GM12878 (cell line): ENCODE data around the gene NPLOC4. TPM values are rescaled to one million over a fixed set of nuclear protein-coding genes. Genes with fewer than 3 reads are reported as not detected.

ENCODE experiments used
- ATAC-seq: fragments of 200-7000 bp; cut with Tn5 transposase; 3 replicates; pipeline ENCODE4 v1.9.1; 2020; ENCODE audit warnings: mild to moderate bottlenecking, moderate library complexity
- BruUV-seq: library from RNA; stranded (reverse); fragments of 400-500 nt; replicated peaks from 2 replicates; lab custom pipeline; 2021; lab: Mats Ljungman, UMichigan
- CTCF ChIA-PET: fragments of 300-600 bp; sonication (Branson Sonifier 250); formaldehyde crosslinking; extraction: SDS; loops from one replicate; lab custom pipeline; 2021; ENCODE audit warnings: inconsistent platforms; lab: Yijun Ruan, JAX
- POLR2A ChIA-PET: fragments of 350-600 bp; formaldehyde crosslinking; extraction: SDS; loops from one replicate; lab custom pipeline; 2021; ENCODE audit warnings: inconsistent platforms; lab: Charles Lee
- RAD21 ChIA-PET: fragments of 300-600 bp; sonication (Branson Sonifier 250); formaldehyde crosslinking; loops from one replicate; lab custom pipeline; 2023; ENCODE audit warnings: antibody characterized with exemption; ENCODE audit not compliant: unreplicated experiment; lab: Charles Lee
- SMC1A ChIA-PET: fragments of 300-600 bp; sonication (Branson Sonifier 250); formaldehyde crosslinking; loops from one replicate; lab custom pipeline; 2023; ENCODE audit not compliant: unreplicated experiment, uncharacterized antibody; lab: Charles Lee
- DNase-seq: peaks from one replicate; pipeline ENCODE4 v3.0.0-alpha.2; 2011; ENCODE audit warnings: low read depth, low spot score
- FAIRE-seq: peaks from 3 replicates; lab custom pipeline; 2011; peaks lifted over from hg19 to GRCh38; lab: Jason Lieb, UNC
- H2AFZ ChIP-seq: 2 replicates; pipeline ENCODE4 v1.6.0; 2011; ENCODE audit warnings: low read depth, low read length, control low read depth; ENCODE audit not compliant: control insufficient read depth
- H3K27ac ChIP-seq: 2 replicates; pipeline ENCODE4 v1.5.1; 2011; ENCODE audit warnings: control low read depth; ENCODE audit not compliant: control insufficient read depth, insufficient read depth
- H3K27me3 ChIP-seq, 2 experiments: replicated peaks in 1 of 2; 2 replicates each; pipeline versions ENCODE4 v1.6.0 to v1.6.1; 2011; ENCODE audit warnings: low read length in 1 of 2; ENCODE audit not compliant: control insufficient read depth in 2 of 2, insufficient read depth in 2 of 2
- H3K36me3 ChIP-seq, 2 experiments: 2 replicates each; pipeline ENCODE4 v1.5.1; 2011; ENCODE audit warnings: low read length in 1 of 2; ENCODE audit not compliant: control insufficient read depth in 2 of 2, insufficient read depth in 2 of 2
- H3K4me1 ChIP-seq: 2 replicates; pipeline ENCODE4 v1.6.1; 2011; ENCODE audit warnings: mild to moderate bottlenecking, low read length, moderate library complexity, mixed read lengths; ENCODE audit not compliant: control insufficient read depth, insufficient read depth
- H3K4me2 ChIP-seq: 2 replicates; pipeline ENCODE4 v1.6.0; 2011; ENCODE audit warnings: control low read depth; ENCODE audit not compliant: control insufficient read depth, insufficient read depth
- H3K4me3 ChIP-seq: fragments of 200-600 bp; sonication (generic); 2 replicates; pipeline ENCODE4 v1.5.1; 2016
- H3K79me2 ChIP-seq: 2 replicates; pipeline ENCODE4 v1.6.0; 2011; ENCODE audit warnings: low read length; ENCODE audit not compliant: control insufficient read depth, insufficient read depth
- H3K9ac ChIP-seq: 2 replicates; pipeline ENCODE4 v1.8.0; 2011; ENCODE audit warnings: low read length, control low read depth, mixed read lengths; ENCODE audit not compliant: control insufficient read depth, insufficient read depth
- H3K9me3 ChIP-seq: replicated peaks from 3 replicates; pipeline ENCODE4 v1.5.1; 2011; ENCODE audit warnings: mild to moderate bottlenecking, low read length; ENCODE audit not compliant: control insufficient read depth, insufficient read depth
- H4K20me1 ChIP-seq: 2 replicates; pipeline ENCODE4 v1.6.0; 2011; ENCODE audit not compliant: control insufficient read depth, insufficient read depth
- ATF3 ChIP-seq: IDR thresholded peaks from 2 replicates; pipeline ENCODE4 v1.6.1; 2011; ENCODE audit warnings: low read depth, mild to moderate bottlenecking, low read length, moderate library complexity, borderline replicate concordance; ENCODE audit errors: extremely low read depth
- CHD4 ChIP-seq: fragments of 200-600 bp; sonication (generic); IDR thresholded peaks from 2 replicates; pipeline ENCODE4 v1.6.1; 2016; ENCODE audit warnings: mild to moderate bottlenecking
- CREM ChIP-seq: IDR thresholded peaks from 2 replicates; pipeline ENCODE4 v1.6.1; 2014; ENCODE audit warnings: antibody characterized with exemption, low read depth
- E2F4 ChIP-seq: IDR thresholded peaks from 2 replicates; pipeline ENCODE4 v1.6.1; 2012; ENCODE audit warnings: low read depth, low read length, improper control_type of control experiment
- EGR1 ChIP-seq, 2 experiments: IDR thresholded peaks; 1 replicate in 1 of 2; 2 replicates in 1 of 2; pipeline ENCODE4 v1.6.1; 2011 to 2012; ENCODE audit warnings: low read depth in 2 of 2, low read length in 2 of 2, borderline replicate concordance in 1 of 2, mild to moderate bottlenecking in 1 of 2, moderate library complexity in 1 of 2
- GATAD2B ChIP-seq: fragments of 450-650 bp; conservative IDR thresholded peaks from 2 replicates; pipeline ENCODE4 v1.6.1; 2017; ENCODE audit warnings: low read depth, mild to moderate bottlenecking, moderate library complexity
- HDGF ChIP-seq: fragments of 450-650 bp; IDR thresholded peaks from 2 replicates; pipeline ENCODE4 v1.6.1; 2016; ENCODE audit warnings: antibody characterized with exemption
- NFYB ChIP-seq: IDR thresholded peaks from 2 replicates; pipeline ENCODE4 v1.6.1; 2011; ENCODE audit warnings: low read depth, mild to moderate bottlenecking, low read length, improper control_type of control experiment, moderate library complexity; ENCODE audit not compliant: insufficient read depth
- NKRF ChIP-seq: fragments of 450-650 bp; conservative IDR thresholded peaks from 2 replicates; pipeline ENCODE4 v1.6.1; 2017; ENCODE audit warnings: mild to moderate bottlenecking, moderate library complexity
- PBX3 ChIP-seq: IDR thresholded peaks from 2 replicates; pipeline ENCODE4 v1.6.1; 2011; ENCODE audit warnings: mild to moderate bottlenecking, low read depth, low read length, moderate library complexity; ENCODE audit not compliant: insufficient replicate concordance
- POLR2AphosphoS2 ChIP-seq: IDR thresholded peaks from 2 replicates; pipeline ENCODE4 v1.6.1; 2011; ENCODE audit warnings: low read depth, mild to moderate bottlenecking, low read length, improper control_type of control experiment, moderate library complexity
- RAD21 ChIP-seq: IDR thresholded peaks from 2 replicates; pipeline ENCODE4 v1.6.1; 2011; ENCODE audit warnings: mild to moderate bottlenecking, low read depth, low read length, moderate library complexity; ENCODE audit not compliant: insufficient read depth
- RAD51 ChIP-seq: fragments of 450-650 bp; IDR thresholded peaks from 2 replicates; pipeline ENCODE4 v1.6.1; 2016; ENCODE audit warnings: moderate library complexity, mild to moderate bottlenecking, inconsistent platforms
- ZBED1 ChIP-seq: IDR thresholded peaks from 2 replicates; pipeline ENCODE4 v1.6.1; 2016; ENCODE audit warnings: borderline replicate concordance
- ZNF207 ChIP-seq: fragments of 450-650 bp; IDR thresholded peaks from 2 replicates; pipeline ENCODE4 v1.6.1; 2014; ENCODE audit warnings: antibody characterized with exemption, mild to moderate bottlenecking, borderline replicate concordance
- ZNF217 ChIP-seq: fragments of 450-650 bp; IDR thresholded peaks from 2 replicates; pipeline ENCODE4 v1.6.1; 2017; ENCODE audit warnings: antibody characterized with exemption, mild to moderate bottlenecking
- WGBS: methylation state at CpG from one replicate; pipeline ENCODE4 v1.1.6; 2016; ENCODE audit warnings: low lambda C conversion rate; ENCODE audit not compliant: insufficient replicate concordance, insufficient coverage; ENCODE audit errors: missing lambda C conversion rate; 5-methylcytosine and 5-hydroxymethylcytosine counted together
- in situ Hi-C: fragments of 300-500 bp; cut with MboI; formaldehyde crosslinking; loops from 9 replicates; pipeline ENCODE4 v1.14.3; 2018; ENCODE audit warnings: mixed read lengths
- intact Hi-C: fragments of 100-400 bp; cut with micrococcal nuclease; formaldehyde crosslinking; loops from one replicate; pipeline ENCODE4 v1.14.2; 2022; ENCODE audit not compliant: unreplicated experiment
- polyA plus RNA-seq, 11 experiments: library from polyadenylated mRNA; depleted of rRNA in 4 of 11; unstranded in 6 of 11; stranded (reverse) in 5 of 11; fragments of >200 nt; fragmentation: Nextera tagmentation in 4 of 11; fragmentation: Illumina TruSeq in 1 of 11; extraction: Ambion mirVana in 4 of 11; extraction: Trizol in 1 of 11; gene quantifications; 1 replicate in 1 of 11; 2 replicates in 10 of 11; pipeline versions ENCODE4 v1.2.1 to v1.2.3, GENCODE V29; 2011 to 2016; ENCODE audit warnings: inconsistent platforms in 2 of 11, missing spikeins in 2 of 11, low read depth in 1 of 11
- total RNA-seq, 4 experiments: library from RNA; depleted of rRNA in 3 of 4; stranded (reverse); fragments of >200 nt in 3 of 4; fragmentation: Illumina TruSeq in 1 of 4; extraction: Trizol in 1 of 4; gene quantifications; 2 replicates each; pipeline versions ENCODE4 v1.2.1 to v1.2.3, GENCODE V29; 2013 to 2021

The NPLOC4 gene
- total and polyA plus RNA-seq, 10 of the 15 experiments (the other 5 are each of a cell fraction or from before 2014, with no cell fraction given): 1.5 to 83.7 (median 45.8) TPM

GRCh38 chr17:81511804-81512561 lies 124.9 kb downstream of the NPLOC4 start:
- H4K20me1 ChIP-seq: peaks cover 11% of the 10 kb centered on the region
- intact Hi-C loops: loop anchor here (10.0 kb wide), 1 partner anchor 257 kb away; no protein-coding TSS in a partner anchor
- RAD21 ChIA-PET: no interaction called here
- no peaks in the 10 kb centered on the region; the same call in 2 of the 3 replicates for H3K9me3 ChIP-seq
- CTCF ChIA-PET: interaction anchor here (0.9 to 1.5 kb wide), 2 partner anchors 9 to 27 kb away, joined by 3 to 4 read pairs; no protein-coding TSS in a partner anchor
- peak overlapping the region; percentile 85 for H3K9ac ChIP-seq
- H3K79me2 ChIP-seq: peaks cover 77% of the 10 kb centered on the region
- POLR2A ChIA-PET: interaction anchor here (0.5 to 0.6 kb wide), 2 partner anchors 264 to 506 kb away, joined by 3 read pairs; no protein-coding TSS in a partner anchor
- TSS peak; percentile 81 for BruUV-seq
- no peaks in the 10 kb centered on the region for H3K27me3 ChIP-seq
- peak overlapping the region; percentile 76 for H3K27ac ChIP-seq
- in situ Hi-C loops: no loop called here
- peak overlapping the region; percentile 95 for H3K4me3 ChIP-seq
- H3K4me1 ChIP-seq: peaks cover 7% of the 10 kb centered on the region; the same call in 1 of the 2 replicates
- DNase-seq (no peak), FAIRE-seq (no peak), ATAC-seq (no peak; the same call in 1 of the 3 replicates)
- WGBS: 1% methylated on average over 60 of the region's 62 CpGs
- SMC1A ChIA-PET: no interaction called here
- no peak overlapping the region for H2AFZ ChIP-seq
- peak overlapping the region; percentile 85 for H3K4me2 ChIP-seq
- H3K36me3 ChIP-seq: peaks cover 18 to 29% of the 10 kb centered on the region in 2 experiments
- TF ChIP-seq ZBED1: no peak
- TF ChIP-seq RAD21: no peak
- peak; percentile 33; the same call in 1 of the 2 replicates for TF ChIP-seq POLR2AphosphoS2
- no peak for TF ChIP-seq CHD4
- TF ChIP-seq CREM: peak; percentile 24
- no peak for TF ChIP-seq NFYB
- TF ChIP-seq NKRF: 0 out of 2 replicates have a peak, but pooled peaks have one; percentile 13
- TF ChIP-seq E2F4: no peak
- 0 out of 3 replicates have a peak, but pooled peaks of 1 of the 2 experiments have one; percentile 1 for TF ChIP-seq EGR1 (IDR thresholded peaks at IDR 0.05; ENCODE audit: borderline replicate concordance in 1 of 2, low read depth in 2 of 2, low read length in 2 of 2)
- TF ChIP-seq GATAD2B: 0 out of 2 replicates have a peak, but pooled peaks have one; percentile 8
- 0 out of 2 replicates have a peak, but pooled peaks have one; percentile 68 for TF ChIP-seq HDGF
- TF ChIP-seq ATF3: no peak
- no peak for TF ChIP-seq ZNF207
- TF ChIP-seq PBX3: peak; percentile 54
- TF ChIP-seq ZNF217: no peak
- TF ChIP-seq RAD51: no peak
